ENCODE data around the gene RTF1. TPM values are rescaled to one million over a fixed set of nuclear protein-coding genes. Genes with fewer than 3 reads are reported as not detected.

The RTF1 gene
- polyA plus RNA-seq, 2 of the 4 experiments (the other 2 are of a cell fraction), result 21.1 to 22.8 TPM

- peak overlapping the region; percentile 61 for H3K4me3 ChIP-seq
- TF ChIP-seq MAX (IDR thresholded peaks at IDR 0.05), result peak; percentile 74
- no peak; the same call in 1 of the 2 replicates for TF ChIP-seq RNF2 (IDR thresholded peaks at IDR 0.05; ENCODE audit: borderline replicate concordance, low read depth)
- TF ChIP-seq E2F6 (IDR thresholded peaks at IDR 0.05; ENCODE audit: borderline replicate concordance, low read depth), result peak; percentile 87
- no peak for TF ChIP-seq ZFP36 (IDR thresholded peaks at IDR 0.05; ENCODE audit: borderline replicate concordance, partially characterized antibody)
- TF ChIP-seq BHLHE40 (IDR thresholded peaks at IDR 0.05; ENCODE audit: low read depth, low read length), result no peak
- TF ChIP-seq HOXA7 (CRISPR knock-in tag; IDR thresholded peaks at IDR 0.05), result no peak
- TF ChIP-seq FOSB (CRISPR knock-in tag; IDR thresholded peaks at IDR 0.05), result no peak
- peak overlapping the region; percentile 79 to 90; a peak in 5 of 6 replicates for H3K27ac ChIP-seq
- WGBS (ENCODE audit: missing lambda C conversion rate), result 75% methylated on average over 4 of the region's 77 CpGs
- H3K4me1 ChIP-seq, result peaks cover 16% of the 10 kb centered on the region; the same call in 2 of the 3 replicates
- ChIA-PET CTCF (interaction anchor here (0.9 to 1.6 kb wide), 3 partner anchors 28 to 32 kb away, joined by 3 to 4 read pairs (median 3); no protein-coding TSS in a partner anchor), POLR2A (interaction anchor here (1.8 kb wide), 1 partner anchor 50 kb away, joined by 10 read pairs; the partner anchor contains the start of gene RPAP1)
- peak; percentile 9 to 25; a peak in 3 of 6 replicates for ATAC-seq
- no peak for FAIRE-seq
- H3K9me3 ChIP-seq, result no peaks in the 10 kb centered on the region
- DNase-seq (ENCODE audit: low read depth in 1 of 2, low spot score in 1 of 2), result peak; percentile 17 to 18
- H3K4me2 ChIP-seq, result peak overlapping the region; percentile 82
Observed at GRCh38 chr15:41494190-41494921, 77.5 kb downstream of the RTF1 start.

GRCh38 chr15:41494922-41495735 lies 78.2 kb downstream of the RTF1 start:
- ChIA-PET POLR2A (no interaction called here), CTCF (interaction anchor here (0.6 to 1.0 kb wide), 2 partner anchors 13 to 29 kb away, joined by 3 to 4 read pairs; no protein-coding TSS in a partner anchor)
- no peak overlapping the region for H3K4me3 ChIP-seq
- H3K27ac ChIP-seq, result no peak overlapping the region
- DNase-seq (ENCODE audit: low read depth in 1 of 2, low spot score in 1 of 2), result no peak
- H3K4me1 ChIP-seq, result peaks cover 12% of the 10 kb centered on the region; the same call in 2 of the 3 replicates
- WGBS (ENCODE audit: missing lambda C conversion rate), result 96% methylated on average over 26 of the region's 60 CpGs
- ATAC-seq, result no peak
- no peaks in the 10 kb centered on the region for H3K9me3 ChIP-seq
- TF ChIP-seq HDAC2 (IDR thresholded peaks at IDR 0.05) (no peak), E2F6 (IDR thresholded peaks at IDR 0.05; ENCODE audit: borderline replicate concordance, low read depth) (no peak), CHD4 (IDR thresholded peaks at IDR 0.05; ENCODE audit: borderline replicate concordance) (no peak), CHD2 (IDR thresholded peaks at IDR 0.05; ENCODE audit: low read length, partially characterized antibody) (no peak), EP300 (IDR thresholded peaks at IDR 0.05) (no peak), KDM1A (IDR thresholded peaks at IDR 0.05; ENCODE audit: low read depth) (no peak), FOSL2 (IDR thresholded peaks at IDR 0.05) (no peak), FOSL2 (CRISPR knock-in tag; IDR thresholded peaks at IDR 0.05) (no peak), MAFK (IDR thresholded peaks at IDR 0.05; ENCODE audit: partially characterized antibody) (no peak), KDM5A (IDR thresholded peaks at IDR 0.05) (no peak), PHF8 (IDR thresholded peaks at IDR 0.05; ENCODE audit: borderline replicate concordance, low read depth) (no peak)
- no peak overlapping the region for H3K4me2 ChIP-seq
- no peak for FAIRE-seq

GRCh38 chr15:41495736-41496599 lies 79.1 kb downstream of the RTF1 start:
- ATAC-seq (no peak), FAIRE-seq (no peak), DNase-seq (ENCODE audit: low read depth in 1 of 2, low spot score in 1 of 2) (no peak)
- H3K27ac ChIP-seq, result no peak overlapping the region
- H3K4me1 ChIP-seq, result peaks cover 7% of the 10 kb centered on the region; the same call in 2 of the 3 replicates
- ChIA-PET CTCF (interaction anchor here (0.6 to 1.1 kb wide), 3 partner anchors 14 to 30 kb away, joined by 3 to 4 read pairs (median 4); no protein-coding TSS in a partner anchor), POLR2A (no interaction called here)
- H3K4me3 ChIP-seq, result no peak overlapping the region
- WGBS (ENCODE audit: missing lambda C conversion rate), result 95% methylated on average over 30 of the region's 59 CpGs
- TF ChIP-seq TFCP2L1 (CRISPR knock-in tag; IDR thresholded peaks at IDR 0.05) (no peak), RNF2 (IDR thresholded peaks at IDR 0.05; ENCODE audit: borderline replicate concordance, low read depth) (no peak), KDM5A (IDR thresholded peaks at IDR 0.05) (no peak), GATA3 (IDR thresholded peaks at IDR 0.05; ENCODE audit: borderline replicate concordance) (no peak), CHD4 (IDR thresholded peaks at IDR 0.05; ENCODE audit: borderline replicate concordance) (no peak), HES2 (IDR thresholded peaks at IDR 0.05) (no peak), ATOH8 (CRISPR knock-in tag; IDR thresholded peaks at IDR 0.05; ENCODE audit: low read depth) (no peak), PHF8 (IDR thresholded peaks at IDR 0.05; ENCODE audit: borderline replicate concordance, low read depth) (no peak), JUNB (IDR thresholded peaks at IDR 0.05) (no peak), MYC (IDR thresholded peaks at IDR 0.05; ENCODE audit: borderline replicate concordance, low read length) (no peak), ELK1 (IDR thresholded peaks at IDR 0.05; ENCODE audit: low read depth, low read length) (no peak), HEYL (CRISPR knock-in tag; IDR thresholded peaks at IDR 0.05) (no peak), CHD2 (IDR thresholded peaks at IDR 0.05; ENCODE audit: low read length, partially characterized antibody) (no peak)
- H3K4me2 ChIP-seq, result no peak overlapping the region
- no peaks in the 10 kb centered on the region for H3K9me3 ChIP-seq

All from A549 (cell line).